Neural cell (in vitro differentiated cells): ENCODE data around the gene SCNN1A. TPM values are rescaled to one million over a fixed set of nuclear protein-coding genes. Genes with fewer than 3 reads are reported as not detected.

Experiments used
- H2AFZ ChIP-seq: fragments of 200-600, 300-800 bp; sonication (generic), shearing (Covaris generic); 2 replicates; pipeline ENCODE4 v1.6.0; 2014; ENCODE audit warnings: low read depth, mild to moderate bottlenecking, antibody characterized with exemption, low read length, moderate library complexity
- H3F3A ChIP-seq: fragments of 200-600 bp; shearing (Covaris generic); 2 replicates; pipeline ENCODE4 v1.6.1; 2016; ENCODE audit warnings: mild to moderate bottlenecking, moderate library complexity, mixed read lengths, antibody characterized with exemption, low read length; ENCODE audit not compliant: insufficient read depth, poor library complexity, severe bottlenecking
- H3K27ac ChIP-seq: fragments of 200-600, 300-800 bp; sonication (generic), shearing (Covaris generic); 2 replicates; pipeline ENCODE4 v1.5.1; 2014; ENCODE audit warnings: mild to moderate bottlenecking, low read length, moderate library complexity
- H3K27me3 ChIP-seq: fragments of 300-800, 200-600 bp; sonication (generic), shearing (Covaris generic); 2 replicates; pipeline ENCODE4 v1.6.0; 2014; ENCODE audit warnings: mild to moderate bottlenecking, low read depth, low read length, moderate library complexity; ENCODE audit not compliant: insufficient read depth
- H3K36me3 ChIP-seq: fragments of 300-800, 200-600 bp; sonication (generic), shearing (Covaris generic); 2 replicates; pipeline ENCODE4 v1.5.1; 2014; ENCODE audit warnings: mild to moderate bottlenecking, antibody characterized with exemption, low read length, moderate library complexity; ENCODE audit not compliant: insufficient read depth
- H3K4me2 ChIP-seq: fragments of 300-800, 200-600 bp; sonication (generic), shearing (Covaris generic); 2 replicates; pipeline ENCODE4 v1.6.0; 2014; ENCODE audit warnings: mild to moderate bottlenecking, low read length
- H3K4me3 ChIP-seq: fragments of 300-800, 200-600 bp; sonication (generic), shearing (Covaris generic); 2 replicates; pipeline ENCODE4 v1.5.1; 2014; ENCODE audit warnings: mild to moderate bottlenecking, low read length, moderate library complexity
- H3K79me2 ChIP-seq: fragments of 200-600 bp; shearing (Covaris generic); replicated peaks from 2 replicates; pipeline ENCODE4 v1.6.0; 2014; ENCODE audit warnings: mild to moderate bottlenecking, low read length, moderate library complexity; ENCODE audit not compliant: insufficient read depth
- H3K9ac ChIP-seq: fragments of 300-800, 200-600 bp; sonication (generic), shearing (Covaris generic); 2 replicates; pipeline ENCODE4 v1.6.1; 2016; ENCODE audit warnings: mild to moderate bottlenecking, low read length, mixed read lengths
- H3K9me2 ChIP-seq: fragments of 200-600 bp; shearing (Covaris generic); 2 replicates; pipeline ENCODE4 v1.6.1; 2016; ENCODE audit warnings: mild to moderate bottlenecking, low read length, mixed read lengths; ENCODE audit not compliant: insufficient read depth
- H3K9me3 ChIP-seq: fragments of 200-600, 300-800 bp; sonication (generic), shearing (Covaris generic); 2 replicates; pipeline ENCODE4 v1.6.1; 2016; ENCODE audit warnings: mild to moderate bottlenecking, mixed run types, low read length, moderate library complexity, mixed read lengths
- H4K20me1 ChIP-seq: fragments of 200-600 bp; shearing (Covaris generic); 2 replicates; pipeline ENCODE4 v1.6.1; 2016; ENCODE audit warnings: mild to moderate bottlenecking, mixed run types; ENCODE audit not compliant: insufficient read depth
- CTCF ChIP-seq: fragments of 450-650 bp; IDR thresholded peaks from 2 replicates; pipeline ENCODE4 v1.5.1; 2014; ENCODE audit warnings: antibody characterized with exemption, mild to moderate bottlenecking, moderate library complexity; ENCODE audit not compliant: poor library complexity, severe bottlenecking
- EP300 ChIP-seq: fragments of 450-650 bp; conservative IDR thresholded peaks from 2 replicates; pipeline ENCODE4 v1.6.1; 2014; ENCODE audit warnings: antibody characterized with exemption, mild to moderate bottlenecking, moderate library complexity; ENCODE audit not compliant: poor library complexity, severe bottlenecking
- EZH2 ChIP-seq: fragments of 200-600, 300-800 bp; shearing (Covaris generic), sonication (generic); IDR thresholded peaks from 2 replicates; pipeline ENCODE4 v1.6.1; 2014; ENCODE audit warnings: antibody characterized with exemption, low read length, borderline replicate concordance, mild to moderate bottlenecking; ENCODE audit not compliant: insufficient read depth, poor library complexity, severe bottlenecking
- MXI1 ChIP-seq: fragments of 450-650 bp; conservative IDR thresholded peaks from 2 replicates; pipeline ENCODE4 v1.6.1; 2014; ENCODE audit warnings: antibody characterized with exemption, mild to moderate bottlenecking; ENCODE audit not compliant: poor library complexity, severe bottlenecking
- POLR2AphosphoS5 ChIP-seq: IDR thresholded peaks from 2 replicates; pipeline ENCODE4 v1.6.1; 2012
- RAD21 ChIP-seq: fragments of 450-650 bp; conservative IDR thresholded peaks from 2 replicates; pipeline ENCODE4 v1.6.1; 2014; ENCODE audit warnings: antibody characterized with exemption, mild to moderate bottlenecking, moderate library complexity
- SMC3 ChIP-seq: fragments of 450-650 bp; conservative IDR thresholded peaks from 2 replicates; pipeline ENCODE4 v1.6.1; 2014; ENCODE audit warnings: antibody characterized with exemption, mild to moderate bottlenecking, moderate library complexity; ENCODE audit not compliant: poor library complexity
- TAF1 ChIP-seq: IDR thresholded peaks from 2 replicates; pipeline ENCODE4 v1.6.1; 2012; ENCODE audit warnings: low read depth
- polyA plus RNA-seq: library from polyadenylated mRNA; depleted of rRNA; stranded (reverse); fragments of >200 nt; gene quantifications from 2 replicates; pipeline ENCODE4 v1.2.3, GENCODE V29; 2014
- TF ChIP-seq, protein P1 (sequence below): IDR thresholded peaks from 2 replicates; pipeline ENCODE4 v1.6.1; 2012; ENCODE audit warnings: borderline replicate concordance

The SCNN1A gene
- polyA plus RNA-seq, 1 donor from 2014 or later, result not detected

GRCh38 chr12:6370994-6371754, 4.2 kb downstream of the SCNN1A start:
- Histone ChIP-seq H2AFZ (no peak overlapping the region), H3K9ac (no peak overlapping the region)

GRCh38 chr12:6370576-6370935, 4.8 kb downstream of the SCNN1A start:
- Histone ChIP-seq H3K4me2 (no peak overlapping the region), H3K27ac (no peak overlapping the region), H3K27me3 (no peaks in the 10 kb centered on the region), H3K79me2 (no peaks in the 10 kb centered on the region), H3K4me3 (no peak overlapping the region), H3F3A (no peaks in the 10 kb centered on the region), H3K36me3 (no peaks in the 10 kb centered on the region), H2AFZ (no peak overlapping the region), H4K20me1 (no peaks in the 10 kb centered on the region), H3K9me3 (no peaks in the 10 kb centered on the region), H3K9me2 (no peaks in the 10 kb centered on the region), H3K9ac (no peak overlapping the region)
- no peak for TF ChIP-seq EZH2
- no peak for TF ChIP-seq RAD21
- TF ChIP-seq TAF1, result no peak
- TF ChIP-seq, protein P1, sequence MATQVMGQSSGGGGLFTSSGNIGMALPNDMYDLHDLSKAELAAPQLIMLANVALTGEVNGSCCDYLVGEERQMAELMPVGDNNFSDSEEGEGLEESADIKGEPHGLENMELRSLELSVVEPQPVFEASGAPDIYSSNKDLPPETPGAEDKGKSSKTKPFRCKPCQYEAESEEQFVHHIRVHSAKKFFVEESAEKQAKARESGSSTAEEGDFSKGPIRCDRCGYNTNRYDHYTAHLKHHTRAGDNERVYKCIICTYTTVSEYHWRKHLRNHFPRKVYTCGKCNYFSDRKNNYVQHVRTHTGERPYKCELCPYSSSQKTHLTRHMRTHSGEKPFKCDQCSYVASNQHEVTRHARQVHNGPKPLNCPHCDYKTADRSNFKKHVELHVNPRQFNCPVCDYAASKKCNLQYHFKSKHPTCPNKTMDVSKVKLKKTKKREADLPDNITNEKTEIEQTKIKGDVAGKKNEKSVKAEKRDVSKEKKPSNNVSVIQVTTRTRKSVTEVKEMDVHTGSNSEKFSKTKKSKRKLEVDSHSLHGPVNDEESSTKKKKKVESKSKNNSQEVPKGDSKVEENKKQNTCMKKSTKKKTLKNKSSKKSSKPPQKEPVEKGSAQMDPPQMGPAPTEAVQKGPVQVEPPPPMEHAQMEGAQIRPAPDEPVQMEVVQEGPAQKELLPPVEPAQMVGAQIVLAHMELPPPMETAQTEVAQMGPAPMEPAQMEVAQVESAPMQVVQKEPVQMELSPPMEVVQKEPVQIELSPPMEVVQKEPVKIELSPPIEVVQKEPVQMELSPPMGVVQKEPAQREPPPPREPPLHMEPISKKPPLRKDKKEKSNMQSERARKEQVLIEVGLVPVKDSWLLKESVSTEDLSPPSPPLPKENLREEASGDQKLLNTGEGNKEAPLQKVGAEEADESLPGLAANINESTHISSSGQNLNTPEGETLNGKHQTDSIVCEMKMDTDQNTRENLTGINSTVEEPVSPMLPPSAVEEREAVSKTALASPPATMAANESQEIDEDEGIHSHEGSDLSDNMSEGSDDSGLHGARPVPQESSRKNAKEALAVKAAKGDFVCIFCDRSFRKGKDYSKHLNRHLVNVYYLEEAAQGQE, result no peak

More at GRCh38 chr12:6370994-6371754, 4.2 kb downstream of the SCNN1A start:
- Histone ChIP-seq H3K36me3 (no peaks in the 10 kb centered on the region), H3K27ac (no peak overlapping the region), H3K9me3 (no peaks in the 10 kb centered on the region), H3F3A (no peaks in the 10 kb centered on the region), H4K20me1 (no peaks in the 10 kb centered on the region), H3K79me2 (no peaks in the 10 kb centered on the region), H3K9me2 (no peaks in the 10 kb centered on the region), H3K4me2 (no peak overlapping the region), H3K4me3 (no peak overlapping the region), H3K27me3 (no peaks in the 10 kb centered on the region)
- TF ChIP-seq TAF1, result no peak

- Histone ChIP-seq H2AFZ (no peak overlapping the region), H3K36me3 (no peaks in the 10 kb centered on the region), H3K79me2 (no peaks in the 10 kb centered on the region), H4K20me1 (no peaks in the 10 kb centered on the region), H3K9me2 (no peaks in the 10 kb centered on the region), H3K27me3 (no peaks in the 10 kb centered on the region), H3K4me3 (no peak overlapping the region), H3K27ac (no peak overlapping the region), H3K4me2 (no peak overlapping the region), H3F3A (no peaks in the 10 kb centered on the region), H3K9me3 (no peaks in the 10 kb centered on the region), H3K9ac (no peak overlapping the region)
- TF ChIP-seq EZH2 (no peak), EP300 (no peak), CTCF (no peak), TAF1 (no peak), SMC3 (no peak), RAD21 (no peak), MXI1 (no peak), POLR2AphosphoS5 (no peak)
- TF ChIP-seq, protein P1, result no peak
These were observed 5.3 kb downstream of the SCNN1A start for GRCh38 chr12:6369916-6370575.
